K562 (cell line): ENCODE data around the gene LBR. TPM values are rescaled to one million over a fixed set of nuclear protein-coding genes. Genes with fewer than 3 reads are reported as not detected.

Source experiments
- ARID2 ChIP-seq: fragments of 450-650 bp; IDR thresholded peaks from 2 replicates; pipeline ENCODE4 v1.6.1; 2017; ENCODE audit warnings: antibody characterized with exemption, mild to moderate bottlenecking
- CXXC5 ChIP-seq: fragments of 250-450 bp; sonication (Bioruptor Pico); IDR thresholded peaks from 2 replicates; pipeline ENCODE4 v1.8.0; 2022; ENCODE audit warnings: inconsistent platforms, mild to moderate bottlenecking, moderate library complexity
- HNRNPK ChIP-seq: fragments of 200-400 bp; formaldehyde crosslinking; IDR thresholded peaks from one replicate; pipeline ENCODE4 v1.6.1; 2018; ENCODE audit warnings: mild to moderate bottlenecking, low read depth, low read length; ENCODE audit not compliant: poor library complexity, severe bottlenecking
- MAFG ChIP-seq: fragments of 450-650 bp; conservative IDR thresholded peaks from 2 replicates; pipeline ENCODE4 v1.6.1; 2016; ENCODE audit warnings: missing genetic modification characterization, missing compliant biosample characterization
- MCM7 ChIP-seq, 2 experiments: fragments of 450-650 bp; IDR thresholded peaks; 2 replicates each; pipeline ENCODE4 v1.6.1; 2016 to 2018
- NBN ChIP-seq: fragments of 450-650 bp; IDR thresholded peaks from 2 replicates; pipeline ENCODE4 v1.6.1; 2016; ENCODE audit warnings: low read depth, mild to moderate bottlenecking
- POLR2G ChIP-seq: fragments of 200-400 bp; formaldehyde crosslinking; IDR thresholded peaks from 2 replicates; pipeline ENCODE4 v1.6.1; 2017; ENCODE audit warnings: low read depth, mild to moderate bottlenecking, antibody characterized with exemption, low read length, moderate library complexity
- PURB ChIP-seq: sonication (generic); formaldehyde crosslinking; IDR thresholded peaks from 2 replicates; pipeline ENCODE4 v1.9.0; 2021; ENCODE audit warnings: low read depth, mild to moderate bottlenecking, missing genetic modification reagents
- RBBP5 ChIP-seq: fragments of 200-600 bp; sonication (generic); IDR thresholded peaks from 2 replicates; pipeline ENCODE4 v1.6.1; 2012; ENCODE audit warnings: borderline replicate concordance, mild to moderate bottlenecking, low read length, control low read depth, inconsistent platforms; ENCODE audit not compliant: insufficient read depth, poor library complexity, severe bottlenecking
- RBM25 ChIP-seq: fragments of 200-400 bp; formaldehyde crosslinking; IDR thresholded peaks from 2 replicates; pipeline ENCODE4 v1.6.1; 2018; ENCODE audit warnings: low read length, low read depth, moderate library complexity; ENCODE audit not compliant: severe bottlenecking
- SAFB2 ChIP-seq: fragments of 200-400 bp; formaldehyde crosslinking; IDR thresholded peaks from 2 replicates; pipeline ENCODE4 v1.6.1; 2018; ENCODE audit warnings: borderline replicate concordance, low read length, low read depth, moderate library complexity; ENCODE audit not compliant: severe bottlenecking
- SMARCA5 ChIP-seq: fragments of 450-650 bp; IDR thresholded peaks from 2 replicates; pipeline ENCODE4 v1.6.1; 2016
- SRSF9 ChIP-seq: fragments of 200-400 bp; formaldehyde crosslinking; IDR thresholded peaks from 2 replicates; pipeline ENCODE4 v1.6.1; 2017; ENCODE audit warnings: low read depth, low read length, borderline replicate concordance
- ZNF263 ChIP-seq: sonication (generic); formaldehyde crosslinking; IDR thresholded peaks from 2 replicates; pipeline ENCODE4 v1.8.0; 2022; ENCODE audit warnings: mild to moderate bottlenecking, missing genetic modification reagents, borderline replicate concordance
- polyA plus RNA-seq, 8 experiments: library from polyadenylated mRNA; depleted of rRNA in 4 of 8; stranded (reverse) in 5 of 8; unstranded in 3 of 8; fragments of >200 nt; fragmentation: Nextera tagmentation in 2 of 8; fragmentation: Illumina TruSeq in 1 of 8; extraction: Ambion mirVana in 2 of 8; extraction: Trizol in 1 of 8; gene quantifications; 2 replicates each; pipeline versions ENCODE4 v1.2.1 to v1.2.3, GENCODE V29; 2011 to 2014; ENCODE audit warnings: inconsistent platforms in 1 of 8, missing spikeins in 1 of 8
- total RNA-seq, 7 experiments: library from RNA; depleted of rRNA in 6 of 7; stranded (reverse); fragments of >200 nt in 6 of 7; fragmentation: Illumina TruSeq in 2 of 7; extraction: Trizol in 2 of 7; gene quantifications; 2 replicates each; pipeline versions ENCODE4 v1.2.1 to v1.2.3, GENCODE V29; 2011 to 2021; ENCODE audit warnings: low replicate concordance in 1 of 7
- TF ChIP-seq, protein P1 (sequence below): sonication (generic); formaldehyde crosslinking; IDR thresholded peaks from 2 replicates; pipeline ENCODE4 v1.8.0; 2022; ENCODE audit warnings: missing genetic modification reagents, mild to moderate bottlenecking, moderate library complexity, borderline replicate concordance
- TF ChIP-seq, protein P2 (sequence below): fragments of 250-450 bp; sonication (Bioruptor Pico); IDR thresholded peaks from 2 replicates; pipeline ENCODE4 v1.6.1; 2021; ENCODE audit warnings: mild to moderate bottlenecking
- TF ChIP-seq, protein P3 (sequence below): sonication (generic); formaldehyde crosslinking; IDR thresholded peaks from 2 replicates; pipeline ENCODE4 v1.8.0; 2023; ENCODE audit warnings: mild to moderate bottlenecking, missing genetic modification reagents
- TF ChIP-seq, protein P4 (sequence below): fragments of 450-650 bp; IDR thresholded peaks from one replicate; pipeline ENCODE4 v1.6.1; 2018; ENCODE audit warnings: mild to moderate bottlenecking, moderate library complexity; ENCODE audit not compliant: partially characterized antibody

The LBR gene
- total and polyA plus RNA-seq, 9 of the 15 experiments (the other 6 are each of a cell fraction or from before 2014, with no cell fraction given) = 102 to 229 (median 197) TPM

DNA sequence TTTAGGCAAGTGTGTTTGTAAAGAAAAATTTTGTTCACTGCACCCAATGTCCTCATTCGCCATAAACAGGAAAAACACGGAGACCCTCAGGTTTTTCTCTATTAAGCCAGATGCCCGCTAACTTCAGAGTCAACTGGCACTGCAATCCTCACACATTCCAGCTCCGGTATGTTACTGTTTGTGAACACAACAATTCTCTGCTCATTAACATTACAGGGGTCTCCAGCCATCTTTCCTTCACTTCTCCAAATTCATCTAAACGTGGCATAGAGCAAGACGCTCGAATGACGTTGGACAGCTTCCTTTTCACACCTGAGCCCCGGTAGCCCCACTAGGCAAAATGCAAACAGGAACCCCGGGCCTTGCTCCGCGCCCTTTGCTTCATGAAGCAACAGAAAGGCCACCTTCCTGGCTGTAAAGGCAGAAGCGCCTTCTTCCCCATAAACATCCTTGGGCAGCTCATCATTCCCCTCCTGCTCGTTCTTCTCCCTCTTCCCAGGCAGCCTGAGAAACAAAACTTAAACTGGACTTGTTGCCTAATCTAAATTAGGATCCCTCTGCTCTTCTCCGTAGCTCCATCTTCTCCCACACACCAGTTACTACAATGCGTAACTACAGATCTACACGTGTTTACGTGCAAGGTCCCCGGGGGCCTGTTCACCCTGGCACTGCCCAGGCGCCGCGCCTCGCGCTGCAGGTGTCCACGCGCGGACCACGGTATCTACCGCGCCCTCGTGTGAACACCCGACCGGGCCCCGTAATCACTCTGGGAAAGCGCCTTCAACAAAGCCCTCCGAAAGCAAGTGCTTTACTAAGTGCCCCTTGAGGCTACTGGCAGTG is 1.2 kb downstream of the LBR start (continued):
- TF ChIP-seq CXXC5 (CRISPR knock-in tag) (peak; percentile 27), RBM25 (no peak), HNRNPK (no peak), POLR2G (no peak), ZNF263 (CRISPR knock-in tag) (no peak), SAFB2 (no peak), NBN (no peak), SMARCA5 (no peak), PURB (CRISPR knock-in tag) (no peak), MAFG (no peak), SRSF9 (no peak), RBBP5 (peak; percentile 13), ARID2 (no peak), MCM7 (IDR thresholded peaks at IDR 0.05) (no peak)
- TF ChIP-seq, protein P1, sequence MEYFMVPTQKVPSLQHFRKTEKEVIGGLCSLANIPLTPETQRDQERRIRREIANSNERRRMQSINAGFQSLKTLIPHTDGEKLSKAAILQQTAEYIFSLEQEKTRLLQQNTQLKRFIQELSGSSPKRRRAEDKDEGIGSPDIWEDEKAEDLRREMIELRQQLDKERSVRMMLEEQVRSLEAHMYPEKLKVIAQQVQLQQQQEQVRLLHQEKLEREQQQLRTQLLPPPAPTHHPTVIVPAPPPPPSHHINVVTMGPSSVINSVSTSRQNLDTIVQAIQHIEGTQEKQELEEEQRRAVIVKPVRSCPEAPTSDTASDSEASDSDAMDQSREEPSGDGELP (CRISPR knock-in tag) = peak; percentile 53; the same call in 1 of the 2 replicates
- TF ChIP-seq, protein P2, sequence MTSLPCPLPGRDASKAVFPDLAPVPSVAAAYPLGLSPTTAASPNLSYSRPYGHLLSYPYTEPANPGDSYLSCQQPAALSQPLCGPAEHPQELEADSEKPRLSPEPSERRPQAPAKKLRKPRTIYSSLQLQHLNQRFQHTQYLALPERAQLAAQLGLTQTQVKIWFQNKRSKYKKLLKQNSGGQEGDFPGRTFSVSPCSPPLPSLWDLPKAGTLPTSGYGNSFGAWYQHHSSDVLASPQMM = no peak
- TF ChIP-seq, protein P3, sequence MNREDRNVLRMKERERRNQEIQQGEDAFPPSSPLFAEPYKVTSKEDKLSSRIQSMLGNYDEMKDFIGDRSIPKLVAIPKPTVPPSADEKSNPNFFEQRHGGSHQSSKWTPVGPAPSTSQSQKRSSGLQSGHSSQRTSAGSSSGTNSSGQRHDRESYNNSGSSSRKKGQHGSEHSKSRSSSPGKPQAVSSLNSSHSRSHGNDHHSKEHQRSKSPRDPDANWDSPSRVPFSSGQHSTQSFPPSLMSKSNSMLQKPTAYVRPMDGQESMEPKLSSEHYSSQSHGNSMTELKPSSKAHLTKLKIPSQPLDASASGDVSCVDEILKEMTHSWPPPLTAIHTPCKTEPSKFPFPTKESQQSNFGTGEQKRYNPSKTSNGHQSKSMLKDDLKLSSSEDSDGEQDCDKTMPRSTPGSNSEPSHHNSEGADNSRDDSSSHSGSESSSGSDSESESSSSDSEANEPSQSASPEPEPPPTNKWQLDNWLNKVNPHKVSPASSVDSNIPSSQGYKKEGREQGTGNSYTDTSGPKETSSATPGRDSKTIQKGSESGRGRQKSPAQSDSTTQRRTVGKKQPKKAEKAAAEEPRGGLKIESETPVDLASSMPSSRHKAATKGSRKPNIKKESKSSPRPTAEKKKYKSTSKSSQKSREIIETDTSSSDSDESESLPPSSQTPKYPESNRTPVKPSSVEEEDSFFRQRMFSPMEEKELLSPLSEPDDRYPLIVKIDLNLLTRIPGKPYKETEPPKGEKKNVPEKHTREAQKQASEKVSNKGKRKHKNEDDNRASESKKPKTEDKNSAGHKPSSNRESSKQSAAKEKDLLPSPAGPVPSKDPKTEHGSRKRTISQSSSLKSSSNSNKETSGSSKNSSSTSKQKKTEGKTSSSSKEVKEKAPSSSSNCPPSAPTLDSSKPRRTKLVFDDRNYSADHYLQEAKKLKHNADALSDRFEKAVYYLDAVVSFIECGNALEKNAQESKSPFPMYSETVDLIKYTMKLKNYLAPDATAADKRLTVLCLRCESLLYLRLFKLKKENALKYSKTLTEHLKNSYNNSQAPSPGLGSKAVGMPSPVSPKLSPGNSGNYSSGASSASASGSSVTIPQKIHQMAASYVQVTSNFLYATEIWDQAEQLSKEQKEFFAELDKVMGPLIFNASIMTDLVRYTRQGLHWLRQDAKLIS (CRISPR knock-in tag) = 0 out of 2 replicates have a peak, but pooled peaks have one; percentile 4
- TF ChIP-seq, protein P4, sequence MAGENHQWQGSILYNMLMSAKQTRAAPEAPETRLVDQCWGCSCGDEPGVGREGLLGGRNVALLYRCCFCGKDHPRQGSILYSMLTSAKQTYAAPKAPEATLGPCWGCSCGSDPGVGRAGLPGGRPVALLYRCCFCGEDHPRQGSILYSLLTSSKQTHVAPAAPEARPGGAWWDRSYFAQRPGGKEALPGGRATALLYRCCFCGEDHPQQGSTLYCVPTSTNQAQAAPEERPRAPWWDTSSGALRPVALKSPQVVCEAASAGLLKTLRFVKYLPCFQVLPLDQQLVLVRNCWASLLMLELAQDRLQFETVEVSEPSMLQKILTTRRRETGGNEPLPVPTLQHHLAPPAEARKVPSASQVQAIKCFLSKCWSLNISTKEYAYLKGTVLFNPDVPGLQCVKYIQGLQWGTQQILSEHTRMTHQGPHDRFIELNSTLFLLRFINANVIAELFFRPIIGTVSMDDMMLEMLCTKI = no peak
